Amniotic stem cell (primary cell): Measurements from ENCODE around the gene AKT3.

Source experiments
- DNase-seq: peaks from one replicate; lab custom pipeline; 2025; lab: John Stamatoyannopoulos, UW

The AKT3 gene

DNA sequence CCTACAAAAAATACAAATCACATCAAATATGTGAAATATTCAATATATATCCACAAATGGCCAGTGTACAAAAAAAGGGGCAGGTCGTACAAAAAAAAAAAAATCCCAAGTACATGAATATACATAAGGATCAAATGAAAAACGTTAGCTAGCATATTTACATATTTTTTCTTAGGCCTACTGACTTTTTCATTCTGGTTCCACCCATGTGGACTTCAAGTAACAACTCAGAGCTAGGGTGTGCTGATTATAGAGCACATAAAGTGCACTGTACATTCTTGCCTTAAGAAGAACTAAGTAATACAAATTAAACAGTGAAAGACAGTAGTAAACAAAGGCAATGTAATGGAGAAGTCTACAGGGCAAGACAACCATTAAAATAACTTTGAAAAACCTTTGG is 297.0 kb downstream of the AKT3 start:
- DNase-seq = no peak

DNA sequence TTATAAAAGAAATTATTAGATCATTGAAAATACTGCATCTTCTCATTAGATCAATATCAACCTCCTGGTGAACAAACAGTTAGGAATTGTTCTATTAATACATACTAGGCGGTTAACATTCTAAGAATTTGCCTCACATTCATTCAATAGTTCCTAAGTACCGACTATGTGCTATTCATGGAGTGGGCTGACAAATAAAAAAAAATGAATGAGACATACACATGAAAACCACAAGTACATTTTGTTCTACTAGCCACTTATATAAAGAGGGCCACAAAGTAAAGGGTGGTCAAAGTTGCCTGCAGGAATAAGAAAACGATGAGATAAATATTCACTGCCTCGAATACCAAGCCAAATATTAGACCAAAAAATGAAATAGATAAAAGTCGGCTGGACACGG is 299.8 kb downstream of the AKT3 start:
- DNase-seq = no peak

DNA sequence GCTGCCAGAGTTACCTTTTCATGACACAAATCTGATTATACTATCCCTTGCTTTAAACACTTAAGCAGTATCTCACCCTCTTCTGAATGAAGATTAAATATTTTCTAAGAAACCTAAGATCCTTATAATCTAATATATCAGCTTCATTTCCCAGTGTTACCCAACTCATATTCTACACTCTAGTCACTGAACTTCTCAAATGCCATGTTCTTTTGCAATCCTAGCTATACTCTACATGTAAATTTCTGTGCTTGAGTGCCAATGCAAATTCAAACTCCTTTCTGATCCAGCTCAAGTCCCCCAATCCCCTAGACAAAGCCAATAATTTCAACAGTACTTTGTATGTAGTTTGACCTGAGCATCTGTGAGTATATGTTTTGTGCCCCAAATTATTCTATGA is 300.3 kb downstream of the AKT3 start:
- no peak for DNase-seq

DNA sequence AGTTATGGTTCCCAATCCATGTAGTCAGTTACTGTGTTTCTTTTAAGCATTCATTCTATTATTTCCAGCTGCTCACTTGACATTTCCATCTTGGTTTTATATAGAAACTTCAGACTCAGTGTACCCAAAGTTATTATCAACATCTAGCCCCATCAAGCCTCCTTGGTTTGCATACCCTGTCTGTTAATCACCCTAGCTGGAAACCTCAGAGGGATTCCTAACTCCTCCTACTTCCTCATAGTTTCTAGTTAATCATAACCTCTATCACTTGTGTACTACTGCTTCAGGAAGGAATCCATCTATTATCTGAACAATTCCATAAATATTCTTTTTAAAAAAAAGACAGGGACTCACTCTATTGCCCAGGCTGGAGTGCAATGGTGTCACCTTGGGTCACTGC is 300.9 kb downstream of the AKT3 start:
- peak; percentile 2 for DNase-seq

DNA sequence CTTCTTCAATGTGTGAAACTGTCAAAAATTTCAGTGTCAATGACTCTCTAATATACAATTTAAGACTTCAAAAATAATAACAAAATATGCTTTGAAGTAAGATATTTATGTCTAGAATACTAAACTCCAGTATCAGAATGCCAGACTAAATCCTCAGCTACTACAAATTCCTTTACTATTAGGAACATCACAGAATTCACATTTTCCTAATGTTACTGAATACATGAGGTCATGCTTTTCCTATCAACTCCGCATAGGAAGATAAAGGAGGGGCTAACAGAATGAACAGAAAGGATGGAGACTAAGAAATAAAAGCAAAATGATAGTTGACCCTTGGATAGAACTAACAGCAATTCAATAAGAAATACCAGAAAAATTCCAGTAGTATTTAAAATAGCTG is 301.5 kb downstream of the AKT3 start:
- DNase-seq = no peak

DNA sequence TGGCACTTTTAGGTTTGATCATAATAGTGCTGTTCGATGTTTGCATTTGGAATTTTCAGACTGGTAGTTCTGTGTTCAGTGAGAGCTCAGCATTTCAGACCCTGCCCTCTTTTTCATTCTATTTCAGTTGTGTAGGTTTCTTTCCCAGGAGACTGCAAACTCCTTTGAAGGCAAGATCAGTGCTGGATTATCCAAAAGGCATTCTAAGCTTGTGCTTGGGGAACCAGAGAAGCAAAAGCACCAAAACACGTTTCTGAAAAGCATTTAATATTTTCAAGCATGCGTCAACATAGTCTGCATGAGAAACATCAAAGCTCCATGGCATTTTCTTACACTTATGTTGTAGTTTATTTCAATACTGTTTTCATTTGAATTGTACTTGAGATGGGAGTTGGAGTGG is 302.2 kb downstream of the AKT3 start:
- no peak for DNase-seq

DNA sequence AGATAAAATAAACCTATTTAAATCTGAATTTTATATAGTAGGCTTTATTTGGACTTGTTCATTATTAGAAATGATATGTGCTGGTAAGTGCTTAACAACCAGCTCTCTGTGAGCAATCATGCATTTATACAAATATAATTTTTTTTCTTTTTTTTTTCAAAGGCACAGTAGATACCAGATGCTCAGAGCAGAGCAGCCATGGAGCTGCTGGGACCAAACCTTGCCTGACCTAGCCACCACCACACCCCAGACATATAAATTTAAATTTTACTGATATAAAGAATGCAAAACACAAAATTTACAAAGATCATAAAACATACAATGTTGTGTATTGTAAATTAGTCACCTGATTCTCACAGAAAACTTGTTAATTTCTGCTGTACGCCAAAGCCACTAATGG is 303.6 kb downstream of the AKT3 start:
- DNase-seq = no peak

DNA sequence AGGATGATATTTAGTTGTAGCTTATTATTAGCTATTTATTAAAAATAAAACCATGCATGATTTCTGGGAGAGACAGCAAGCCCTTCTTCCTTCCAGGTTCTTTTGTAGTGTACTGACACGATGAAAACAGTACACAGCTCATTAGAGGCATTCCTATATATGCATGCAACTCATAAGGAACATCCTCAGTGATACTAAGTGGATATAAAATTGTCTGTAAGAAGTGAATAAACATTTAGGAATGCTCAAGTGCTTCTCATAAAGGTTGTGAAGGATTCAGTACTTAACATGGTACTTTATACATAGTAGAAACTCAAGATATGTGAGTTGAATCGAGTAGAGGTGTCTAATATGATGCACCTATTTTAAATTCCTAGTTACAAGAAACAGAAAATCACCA is 306.5 kb downstream of the AKT3 start:
- no peak for DNase-seq

DNA sequence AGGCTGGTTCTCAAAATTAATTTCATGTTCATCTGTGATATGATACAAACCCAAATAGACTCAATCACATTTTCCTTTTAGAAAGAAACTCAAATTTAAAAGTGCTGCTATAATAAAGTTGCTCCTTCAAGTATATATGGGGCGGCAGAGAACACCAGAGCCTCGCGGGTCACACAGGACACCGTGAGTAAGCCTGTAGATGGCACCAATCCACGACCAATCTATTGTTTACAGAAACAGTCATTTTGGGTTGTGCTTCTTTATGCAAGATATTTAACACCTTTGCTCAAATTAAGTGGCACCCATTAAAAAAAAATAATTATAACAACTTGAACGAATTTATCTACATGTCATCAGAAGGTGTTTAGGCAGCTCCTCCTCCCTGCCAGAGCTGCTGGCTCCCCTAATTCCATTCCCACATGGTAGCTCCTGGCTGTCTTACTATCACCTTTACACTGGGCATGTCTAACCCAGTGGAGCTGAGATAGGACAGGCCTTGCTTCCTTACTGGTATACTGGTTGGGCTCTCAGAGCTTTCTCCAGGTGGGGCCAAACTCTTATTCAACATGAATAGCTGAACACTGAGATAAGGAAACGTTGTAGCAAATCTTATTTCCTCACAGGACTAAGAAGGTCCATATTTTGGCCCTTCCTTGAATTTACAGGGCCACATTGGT is 307.2 kb downstream of the AKT3 start:
- DNase-seq = no peak

DNA sequence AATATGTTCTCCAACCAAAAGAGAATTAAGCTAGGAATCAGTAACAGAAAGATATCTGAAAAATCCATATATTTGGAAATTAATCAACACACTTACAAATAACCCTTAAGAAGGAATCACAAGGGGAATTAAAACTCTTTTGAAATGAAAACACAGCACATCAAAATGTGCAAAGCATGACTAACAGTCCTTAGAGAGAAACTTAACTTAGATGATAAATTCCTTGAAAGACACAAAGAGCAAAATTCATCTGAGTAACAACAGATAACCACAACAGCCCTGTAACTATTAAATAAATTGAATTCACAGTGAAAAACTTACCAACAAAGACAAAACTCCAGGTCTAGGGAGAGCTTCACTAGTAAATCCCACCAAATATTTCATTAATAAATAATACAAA is 310.4 kb downstream of the AKT3 start:
- no peak for DNase-seq

DNA sequence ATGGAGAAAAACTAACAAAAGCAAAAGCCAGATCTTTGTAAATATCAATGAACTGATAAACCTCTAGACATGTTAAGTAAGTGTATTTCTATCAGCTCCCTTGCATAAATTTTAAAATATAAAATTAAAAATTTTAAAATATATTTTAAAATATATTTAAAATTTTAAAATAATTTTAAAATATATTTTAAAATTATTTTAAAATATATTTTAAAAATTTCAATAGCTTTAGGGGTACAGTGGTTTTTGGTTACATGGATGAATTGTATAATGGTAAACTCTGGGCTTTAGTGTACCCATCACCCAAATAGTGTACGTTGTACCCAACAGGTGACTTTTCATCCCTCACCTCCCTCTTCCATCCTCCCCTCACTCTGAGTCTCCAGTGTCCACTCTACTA is 315.0 kb downstream of the AKT3 start:
- DNase-seq = no peak

DNA sequence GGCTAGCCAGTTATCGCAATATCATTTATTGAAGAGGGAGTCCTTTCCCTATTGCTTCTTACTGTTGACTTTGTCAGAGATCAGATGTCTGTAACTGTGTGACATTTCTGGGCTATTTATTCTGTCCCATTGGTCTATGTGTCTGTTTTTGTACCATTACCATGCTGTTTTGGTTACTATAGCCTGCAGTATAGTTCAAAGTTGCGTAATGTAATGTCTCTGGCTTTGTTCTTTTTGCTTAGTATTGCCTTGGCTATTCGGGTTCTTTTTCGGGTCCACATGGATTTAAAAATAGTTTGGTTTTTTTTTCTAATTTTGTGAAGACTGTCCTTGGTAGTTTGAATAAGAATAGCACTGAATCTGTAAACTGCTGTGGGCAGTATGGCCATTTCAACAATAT is 320.5 kb downstream of the AKT3 start:
- DNase-seq = no peak

DNA sequence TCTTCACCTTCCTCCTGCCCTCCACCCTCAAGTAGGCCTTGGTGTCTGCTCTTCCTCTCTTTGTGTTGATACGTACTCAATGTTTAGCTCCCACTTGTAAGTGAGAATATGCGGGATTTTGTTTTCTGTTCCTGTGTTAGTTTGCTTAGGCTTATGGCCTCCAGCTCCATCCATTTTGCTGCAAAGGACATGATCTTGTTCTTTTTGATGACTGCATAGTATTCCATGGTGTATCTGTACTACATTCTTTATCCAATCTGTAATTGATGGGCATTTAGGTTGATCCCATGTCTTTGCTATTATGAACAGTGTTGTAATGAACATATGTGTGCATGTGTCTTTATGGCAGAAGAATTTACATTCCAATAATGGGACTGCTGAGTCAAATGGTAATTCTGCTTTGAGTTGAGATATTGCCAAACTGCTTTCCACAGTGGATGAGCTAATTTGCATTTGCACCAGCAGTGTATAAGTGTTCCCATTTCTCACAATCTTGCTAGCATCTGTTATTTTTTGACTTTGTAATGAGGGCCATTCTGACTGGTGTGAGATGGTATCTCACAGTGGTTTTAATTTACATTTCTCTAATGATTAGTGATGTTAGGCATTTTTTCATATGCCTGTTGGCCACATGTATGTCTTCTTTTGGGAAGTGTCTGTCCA is 321.5 kb downstream of the AKT3 start:
- DNase-seq = no peak

DNA sequence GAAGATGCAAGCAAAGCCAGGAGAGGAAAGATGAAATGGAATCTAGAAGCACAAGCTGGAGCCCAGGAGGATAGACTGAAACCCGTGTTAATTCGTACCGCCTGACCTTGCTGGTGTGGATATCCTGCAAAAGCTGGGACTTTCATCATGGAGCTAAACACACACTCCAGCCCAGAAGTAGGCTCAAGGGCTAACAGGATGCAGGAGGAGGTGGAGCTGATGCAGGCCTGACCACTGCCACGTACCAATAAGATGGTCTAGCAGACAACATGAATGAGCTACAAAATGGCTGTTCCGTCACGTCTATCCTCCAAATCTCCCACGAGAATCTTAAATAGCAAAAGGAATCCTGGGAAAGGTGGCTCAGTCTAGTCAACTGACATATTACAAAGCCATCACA is 323.9 kb downstream of the AKT3 start:
- no peak for DNase-seq

DNA sequence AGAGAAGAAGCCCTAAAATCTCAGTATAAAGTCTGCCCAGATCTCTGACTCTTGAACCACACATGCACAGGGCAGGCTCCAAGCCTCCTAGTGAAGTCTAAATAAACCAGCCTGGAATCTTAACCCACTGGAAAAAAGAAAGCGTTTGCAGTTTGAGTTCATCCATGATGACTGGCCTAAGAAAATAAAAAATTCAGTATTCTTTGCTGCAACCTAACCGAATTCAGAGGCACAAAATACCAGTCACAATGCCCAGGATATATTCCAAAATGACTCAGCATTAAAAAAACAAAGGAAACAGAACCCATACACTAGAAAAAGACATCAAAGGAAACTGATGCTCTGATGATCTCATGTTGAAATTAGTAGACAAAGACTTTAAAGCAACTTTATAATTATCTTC is 325.0 kb downstream of the AKT3 start:
- peak; percentile 37 for DNase-seq

DNA sequence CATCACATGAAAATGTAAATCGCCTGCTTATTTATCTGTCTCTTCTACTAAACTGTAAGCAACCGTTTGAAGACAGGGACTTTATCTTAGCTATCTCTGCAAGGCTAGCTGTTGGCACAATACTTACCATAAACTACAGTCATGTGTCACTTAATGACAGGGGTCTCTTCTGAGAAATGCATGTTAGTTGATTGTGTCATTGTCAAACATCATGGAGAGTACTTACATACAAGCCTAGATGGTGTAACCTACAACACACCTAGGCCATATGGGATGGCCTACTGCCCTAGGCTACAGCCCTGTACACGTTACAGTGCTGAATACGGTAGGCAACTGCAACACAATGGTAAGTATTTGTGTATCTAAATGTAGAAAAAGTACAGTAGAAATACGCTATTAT is 326.3 kb downstream of the AKT3 start:
- DNase-seq = no peak

DNA sequence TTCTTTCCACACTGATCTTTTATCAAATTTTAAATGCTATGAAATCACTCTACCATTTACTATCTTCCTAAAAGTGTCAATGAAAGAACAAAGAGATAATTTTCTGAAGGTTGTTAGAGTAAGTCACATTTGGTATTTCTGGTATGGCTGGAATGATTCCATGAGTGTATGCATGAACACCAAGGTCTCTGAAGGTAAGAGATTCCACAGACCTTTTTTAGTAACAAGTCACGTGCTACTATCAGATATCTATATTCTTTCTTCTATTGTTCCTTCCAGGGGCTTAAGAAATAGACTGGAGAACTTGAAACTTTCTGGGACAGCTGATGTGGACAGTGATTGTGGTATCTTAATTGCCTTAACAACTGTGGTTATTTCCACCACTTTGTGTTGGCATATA is 329.2 kb downstream of the AKT3 start:
- DNase-seq = no peak

DNA sequence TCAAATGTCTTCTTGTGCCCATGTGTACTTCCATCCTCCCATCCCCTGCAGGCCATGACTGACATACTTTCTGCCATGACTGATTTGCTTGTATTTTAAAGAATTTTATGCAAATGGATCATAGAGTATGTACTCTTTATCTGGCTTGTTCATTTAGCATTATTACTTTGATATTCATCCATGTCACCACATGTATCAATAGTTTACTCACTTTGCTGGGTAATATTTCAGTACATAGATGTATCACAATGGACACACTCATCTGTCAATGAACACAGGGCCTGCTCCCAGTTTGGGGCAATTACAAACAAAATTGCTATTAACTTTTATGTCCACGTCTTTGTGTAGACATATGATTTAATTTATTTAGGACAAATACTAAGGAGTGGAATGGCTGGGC is 335.1 kb downstream of the AKT3 start:
- DNase-seq = no peak

DNA sequence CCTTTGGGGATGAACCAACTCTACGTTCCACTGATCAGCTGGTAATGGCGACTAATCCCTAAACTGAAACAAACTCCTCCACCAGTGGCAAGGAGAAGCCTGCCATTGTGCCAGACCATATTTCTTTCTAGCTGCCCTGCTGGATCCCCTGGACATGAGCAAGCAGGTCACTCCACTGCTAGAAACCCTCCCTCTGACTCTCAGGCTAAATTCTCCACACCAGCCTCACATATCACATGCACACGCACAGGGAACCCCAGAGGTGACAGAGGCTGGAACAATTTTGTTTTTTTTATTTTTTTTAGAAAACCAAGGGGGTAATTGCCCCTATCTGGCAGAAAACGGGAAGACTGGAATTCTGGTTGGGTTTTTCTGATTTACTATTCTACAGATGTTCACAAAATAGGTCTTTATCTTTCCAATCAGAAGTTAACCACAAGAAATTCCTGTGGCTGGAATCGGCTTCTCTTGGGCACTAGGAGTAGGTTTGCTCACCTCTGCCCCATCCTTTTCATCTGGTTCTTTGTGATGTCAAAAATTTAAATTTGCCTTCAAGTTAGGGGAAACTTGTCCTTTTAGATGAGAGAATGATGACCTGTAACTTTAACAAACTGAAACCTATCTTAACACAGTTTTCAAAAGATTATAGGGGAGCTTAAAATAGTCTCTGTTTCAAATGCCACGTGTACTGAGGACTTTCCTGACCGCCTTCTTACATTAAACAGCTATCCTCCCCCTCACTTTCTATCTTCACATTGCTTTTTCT is 336.1 kb downstream of the AKT3 start:
- no peak for DNase-seq

DNA sequence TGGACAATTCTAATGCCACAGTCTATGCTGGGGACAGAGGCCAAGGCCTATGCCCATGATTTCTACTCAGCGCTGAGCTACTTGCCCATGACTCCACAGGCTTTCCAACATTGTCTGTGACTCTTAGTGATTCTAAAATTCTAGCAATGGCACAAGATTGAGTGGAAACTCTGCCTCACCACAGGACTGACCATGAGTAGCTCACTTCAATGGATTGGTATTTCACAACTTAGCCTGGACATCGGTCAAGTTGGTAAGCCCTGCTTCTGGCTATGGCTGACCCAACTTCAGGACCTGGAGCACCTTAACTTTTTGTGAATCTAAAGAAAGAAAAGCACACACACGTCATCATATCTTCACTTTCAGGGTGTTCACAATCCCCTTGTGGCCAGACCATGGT is 339.1 kb downstream of the AKT3 start:
- no peak for DNase-seq

DNA sequence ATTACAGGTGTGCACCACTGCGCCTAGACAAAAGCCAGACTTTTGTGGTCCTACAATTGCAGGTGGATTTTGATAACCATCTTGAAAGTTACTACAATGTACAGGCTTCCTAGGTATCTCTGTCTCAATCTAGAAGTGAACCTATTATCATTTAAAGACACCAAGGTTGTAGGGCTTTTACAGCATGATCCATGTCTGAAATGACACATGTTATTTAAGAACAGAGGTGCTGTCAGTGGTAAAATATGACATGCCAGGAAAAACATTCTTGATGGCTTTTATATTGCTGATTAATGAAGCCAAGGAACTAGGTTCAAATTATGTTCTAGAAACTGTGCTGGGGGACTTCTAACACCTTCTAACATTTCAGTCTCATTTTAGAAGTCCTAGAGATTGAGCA is 341.1 kb downstream of the AKT3 start:
- no peak for DNase-seq

DNA sequence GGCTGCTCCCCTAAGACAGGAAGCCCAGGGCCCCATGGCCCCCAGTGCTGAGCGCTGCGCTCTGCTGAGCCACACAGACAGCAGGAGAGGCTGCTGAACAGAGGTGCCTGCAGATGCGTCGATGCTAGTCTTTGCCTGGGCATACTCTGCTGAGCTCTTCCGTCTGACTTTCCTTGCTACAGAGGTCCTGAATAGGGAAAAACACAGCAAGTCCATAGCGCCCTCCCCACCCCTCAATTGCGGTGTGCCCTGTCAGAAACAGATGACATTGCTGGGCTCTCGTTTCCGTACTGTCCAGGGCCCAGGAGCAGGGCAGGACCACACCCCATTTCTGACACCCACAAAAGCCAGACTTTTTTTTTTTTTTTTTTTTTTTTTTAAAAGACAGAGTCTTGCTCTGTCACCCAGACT is 341.7 kb downstream of the AKT3 start:
- no peak for DNase-seq

DNA sequence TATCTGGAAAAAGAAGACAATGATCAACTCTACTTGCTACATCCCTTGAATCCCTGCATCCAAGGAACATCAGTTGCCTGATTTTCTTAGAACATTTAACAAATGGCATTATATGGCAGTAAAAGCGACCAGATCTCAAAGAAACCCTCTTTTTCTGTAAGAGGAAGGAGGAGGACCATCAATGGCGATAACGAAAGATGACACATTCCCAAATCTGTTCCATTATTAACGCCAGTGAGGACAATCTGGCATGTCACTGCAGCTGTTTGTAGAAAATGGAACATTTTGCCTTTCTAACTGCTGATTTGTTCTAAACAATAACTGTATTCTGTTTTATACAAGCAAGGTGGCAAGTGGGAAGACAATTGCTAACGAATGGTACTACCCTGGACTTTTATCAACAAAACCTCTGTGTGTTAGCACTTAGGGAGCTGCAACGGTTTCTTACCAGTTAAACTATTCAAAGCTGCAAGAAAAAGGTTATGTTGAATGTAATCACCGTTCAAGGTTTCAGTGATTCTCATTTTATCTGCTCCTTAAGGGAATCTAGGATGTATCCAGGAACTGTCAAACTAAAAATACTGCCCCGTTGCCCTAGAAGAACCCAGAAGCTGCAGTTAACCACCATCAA is 342.3 kb downstream of the AKT3 start:
- no peak for DNase-seq
